Lower leg skin (tissue), 4 donors: Measurements from ENCODE around the gene NPAS3. TPM values are rescaled to one million over a fixed set of nuclear protein-coding genes. Genes with fewer than 3 reads are reported as not detected.

Experiments
- DNase-seq, 2 donors: peaks; one replicate each; pipeline ENCODE4 v3.0.0-alpha.2; 2019; ENCODE audit warnings: low spot score in 2 of 2
- H3K4me3 ChIP-seq: fragments of 200-600 bp; sonication (generic); 2 replicates; pipeline ENCODE4 v1.5.1; 2017; ENCODE audit warnings: mild to moderate bottlenecking, low read depth; ENCODE audit not compliant: poor library complexity, severe bottlenecking
- CTCF ChIP-seq, 3 donors: fragments of 450-650 bp; IDR thresholded peaks; one replicate each; pipeline ENCODE4 v1.5.1; 2016; ENCODE audit warnings: antibody characterized with exemption in 3 of 3, mild to moderate bottlenecking in 3 of 3, moderate library complexity in 2 of 3
- POLR2A ChIP-seq, 2 donors: fragments of 450-650 bp; IDR thresholded peaks; one replicate each; pipeline ENCODE4 v1.6.1; 2016 to 2017; ENCODE audit warnings: antibody characterized with exemption in 2 of 2, mild to moderate bottlenecking in 1 of 2, moderate library complexity in 1 of 2
- WGBS, 2 donors: methylation state at CpG; one replicate each; pipeline ENCODE4 v1.1.5; 2018; 5-methylcytosine and 5-hydroxymethylcytosine counted together
- intact Hi-C: fragments of 100-400 bp; cut with DNase I; formaldehyde crosslinking; loops from one replicate; pipeline ENCODE4 v1.15.0; 2023; ENCODE audit warnings: low total_unique reads
- total RNA-seq, 4 donors: library from RNA; depleted of rRNA; stranded (reverse); fragments of >200 nt; gene quantifications; one replicate each; pipeline ENCODE4 v1.1.0, GENCODE V29; 2016

Gene NPAS3
- total RNA-seq, 4 donors from 2014 or later = 0.25 to 0.29 TPM; not detected in 2

DNA sequence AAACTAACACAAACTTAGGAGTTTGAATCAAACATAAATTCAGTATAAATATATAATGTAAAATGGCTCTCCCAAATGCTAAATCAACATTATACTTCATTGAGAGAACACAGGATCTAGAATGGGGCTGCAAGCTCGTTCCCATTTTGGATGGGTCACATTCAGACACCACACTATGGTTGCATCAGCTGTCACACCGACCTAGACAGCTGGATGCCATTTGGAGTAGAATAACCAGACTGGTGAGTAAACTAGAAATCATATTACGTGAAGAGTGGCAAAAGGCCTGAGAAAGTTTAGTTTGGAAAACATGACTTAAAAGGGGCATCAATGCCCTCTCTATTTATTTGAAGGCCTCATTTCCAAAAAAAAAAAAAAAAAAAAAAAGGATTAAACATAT is 430.4 kb downstream of the NPAS3 start:
- intact Hi-C loops = no loop called here
- WGBS, 2 donors = 75 to 87% methylated on average over 3 of the region's 3 CpGs
- H3K4me3 ChIP-seq = no peak overlapping the region
- TF ChIP-seq CTCF (IDR thresholded peaks at IDR 0.05) = no peak
- TF ChIP-seq POLR2A (IDR thresholded peaks at IDR 0.05) = no peak
- DNase-seq = no peak

GRCh38 chr14:33369972-33370371 is 431.3 kb downstream of the NPAS3 start:
- DNase-seq = no peak
- intact Hi-C loops = no loop called here
- no peak for TF ChIP-seq POLR2A (IDR thresholded peaks at IDR 0.05)
- no peak for TF ChIP-seq CTCF (IDR thresholded peaks at IDR 0.05)
- no peak overlapping the region for H3K4me3 ChIP-seq

- intact Hi-C loops = no loop called here
These were observed 431.7 kb downstream of the NPAS3 start for GRCh38 chr14:33370426-33370825.

DNA sequence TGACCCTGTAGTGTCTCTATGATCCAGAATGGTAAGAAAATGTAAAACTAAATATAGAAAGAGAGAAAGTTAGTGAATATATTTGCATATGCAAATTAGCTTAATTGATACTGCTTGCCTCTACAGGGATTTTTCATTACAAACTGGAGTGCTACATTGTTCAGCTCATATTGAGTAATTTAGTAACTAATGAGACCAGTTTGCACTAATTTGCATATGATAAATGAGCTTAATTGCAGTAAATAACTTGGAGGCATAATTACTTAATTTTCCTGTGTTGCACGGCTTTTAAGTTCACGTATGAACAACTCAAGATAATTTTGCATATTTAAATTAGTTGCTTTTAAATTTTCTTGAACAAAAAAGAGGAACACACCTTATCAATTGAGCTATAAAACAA is 436.5 kb downstream of the NPAS3 start:
- TF ChIP-seq CTCF (IDR thresholded peaks at IDR 0.05) = no peak
- TF ChIP-seq POLR2A (IDR thresholded peaks at IDR 0.05) = no peak
- WGBS, 2 donors = 76 to 80% methylated on average over 2 of the region's 2 CpGs
- H3K4me3 ChIP-seq = no peak overlapping the region
- DNase-seq = no peak
- intact Hi-C loops = no loop called here

More at GRCh38 chr14:33370426-33370825, 431.7 kb downstream of the NPAS3 start:
- DNase-seq = no peak
- WGBS, 2 donors = 76 to 79% methylated on average over 1 of the region's 1 CpG
- TF ChIP-seq POLR2A (IDR thresholded peaks at IDR 0.05) (no peak), CTCF (IDR thresholded peaks at IDR 0.05) (no peak)
- no peak overlapping the region for H3K4me3 ChIP-seq

- TF ChIP-seq CTCF (IDR thresholded peaks at IDR 0.05) (no peak), POLR2A (IDR thresholded peaks at IDR 0.05) (no peak)
- no peak for DNase-seq
These were observed 437.1 kb downstream of the NPAS3 start for GRCh38 chr14:33375786-33376185.

DNA sequence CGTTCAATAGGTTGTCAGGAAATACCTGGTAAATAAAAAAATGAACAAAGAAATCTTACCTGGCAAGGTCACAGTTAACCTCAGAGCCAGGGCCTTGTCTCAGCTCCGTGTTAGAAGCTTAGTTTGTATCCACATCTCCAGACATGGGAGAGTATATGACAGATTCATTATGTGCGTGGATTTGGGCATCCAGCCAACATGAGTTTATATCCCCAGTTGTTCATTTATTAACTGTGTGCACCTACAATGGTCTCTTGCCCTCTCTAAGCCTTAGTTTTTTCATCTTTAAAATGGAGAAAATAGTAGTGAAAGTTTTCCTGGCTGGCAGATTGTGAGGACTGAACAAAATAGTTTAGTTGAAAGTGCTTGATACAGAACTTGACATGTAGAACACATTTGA is 437.8 kb downstream of the NPAS3 start:
- TF ChIP-seq CTCF (IDR thresholded peaks at IDR 0.05) = no peak
- TF ChIP-seq POLR2A (IDR thresholded peaks at IDR 0.05) = no peak
- no peak for DNase-seq
- WGBS, 2 donors = 45 to 49% methylated on average over 3 of the region's 3 CpGs
- no peak overlapping the region for H3K4me3 ChIP-seq
- intact Hi-C loops = no loop called here

More at GRCh38 chr14:33375786-33376185, 437.1 kb downstream of the NPAS3 start:
- H3K4me3 ChIP-seq = no peak overlapping the region
- WGBS, 2 donors = 88 to 91% methylated on average over 4 of the region's 4 CpGs
- intact Hi-C loops = no loop called here
